Measurements from ENCODE around the gene MSRB3. TPM values are rescaled to one million over a fixed set of nuclear protein-coding genes. Genes with fewer than 3 reads are reported as not detected.

The MSRB3 gene
- total RNA-seq, 1 donor from 2014 or later, result 3.7 TPM

DNA sequence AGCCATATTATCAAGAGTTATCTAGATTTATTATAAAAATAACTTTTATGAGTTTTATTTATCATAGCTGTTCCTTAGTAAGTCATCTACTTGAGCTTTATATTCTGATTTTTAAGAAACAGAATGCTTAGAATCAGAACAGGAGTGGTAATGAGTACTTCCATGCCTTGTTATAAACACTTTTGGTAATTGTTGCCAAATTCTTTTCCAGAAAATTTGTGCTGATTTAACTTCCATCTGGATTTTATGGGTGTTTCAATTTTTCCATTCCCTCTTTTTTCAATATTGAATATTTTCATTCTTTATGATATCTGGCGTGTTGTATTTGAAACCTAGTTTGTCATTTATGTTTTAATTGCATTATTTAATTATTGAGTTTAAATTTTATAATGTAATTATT lies 131.2 kb downstream of the MSRB3 start:
- Histone ChIP-seq H3K27me3 (no peaks in the 10 kb centered on the region), H3K9ac (no peak overlapping the region), H2AFZ (replicated peaks) (no peak overlapping the region), H3K4me3 (no peak overlapping the region), H3K4me1 (no peaks in the 10 kb centered on the region), H3K36me3 (no peaks in the 10 kb centered on the region), H3K9me3 (ENCODE audit: low read depth) (no peaks in the 10 kb centered on the region), H3K4me2 (no peak overlapping the region), H3K79me2 (ENCODE audit: low read depth) (no peaks in the 10 kb centered on the region), H4K20me1 (ENCODE audit: low read depth) (no peaks in the 10 kb centered on the region), H3K27ac (no peak overlapping the region), H3F3A (ENCODE audit: low read depth) (no peaks in the 10 kb centered on the region)
- Mint-ChIP-seq H3K4me1 (no peaks in the 10 kb centered on the region), H3K36me3 (peaks cover 7% of the 10 kb centered on the region), H3K9me3 (peaks cover 5% of the 10 kb centered on the region), H3K27ac (no peak overlapping the region), H3K4me3 (no peak overlapping the region), H3K27me3 (ENCODE audit: insufficient read depth, low read depth) (no peaks in the 10 kb centered on the region)
- TF ChIP-seq EZH2 (IDR thresholded peaks at IDR 0.05) (no peak), EZH2phosphoT487 (IDR thresholded peaks at IDR 0.05) (no peak)
- TF ChIP-seq, protein P1, sequence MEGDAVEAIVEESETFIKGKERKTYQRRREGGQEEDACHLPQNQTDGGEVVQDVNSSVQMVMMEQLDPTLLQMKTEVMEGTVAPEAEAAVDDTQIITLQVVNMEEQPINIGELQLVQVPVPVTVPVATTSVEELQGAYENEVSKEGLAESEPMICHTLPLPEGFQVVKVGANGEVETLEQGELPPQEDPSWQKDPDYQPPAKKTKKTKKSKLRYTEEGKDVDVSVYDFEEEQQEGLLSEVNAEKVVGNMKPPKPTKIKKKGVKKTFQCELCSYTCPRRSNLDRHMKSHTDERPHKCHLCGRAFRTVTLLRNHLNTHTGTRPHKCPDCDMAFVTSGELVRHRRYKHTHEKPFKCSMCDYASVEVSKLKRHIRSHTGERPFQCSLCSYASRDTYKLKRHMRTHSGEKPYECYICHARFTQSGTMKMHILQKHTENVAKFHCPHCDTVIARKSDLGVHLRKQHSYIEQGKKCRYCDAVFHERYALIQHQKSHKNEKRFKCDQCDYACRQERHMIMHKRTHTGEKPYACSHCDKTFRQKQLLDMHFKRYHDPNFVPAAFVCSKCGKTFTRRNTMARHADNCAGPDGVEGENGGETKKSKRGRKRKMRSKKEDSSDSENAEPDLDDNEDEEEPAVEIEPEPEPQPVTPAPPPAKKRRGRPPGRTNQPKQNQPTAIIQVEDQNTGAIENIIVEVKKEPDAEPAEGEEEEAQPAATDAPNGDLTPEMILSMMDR (IDR thresholded peaks at IDR 0.05), result no peak
- DNase-seq (ENCODE audit: low spot score), result no peak

DNA sequence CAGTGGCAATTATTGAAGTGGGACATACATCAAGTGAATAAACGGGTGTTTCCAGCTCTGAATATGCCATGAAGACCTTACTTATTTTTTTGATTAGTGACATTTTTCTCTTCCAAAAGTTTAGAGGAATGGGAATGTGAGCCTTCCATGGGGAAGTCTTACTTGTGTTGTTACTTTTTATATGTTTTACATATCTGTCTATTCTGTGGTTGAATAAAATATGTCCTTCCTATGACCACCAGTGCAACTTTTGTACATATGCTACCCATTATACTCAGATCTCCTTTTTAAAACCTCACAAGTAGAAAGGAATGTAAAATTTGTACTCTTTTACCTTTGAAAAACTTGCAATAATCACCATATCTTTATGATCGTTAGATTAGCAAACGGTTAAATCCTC lies 132.7 kb downstream of the MSRB3 start:
- no peaks in the 10 kb centered on the region for H3K4me1 ChIP-seq
- H3K4me1 Mint-ChIP-seq, result no peaks in the 10 kb centered on the region
- H3K9ac ChIP-seq, result no peak overlapping the region
- no peaks in the 10 kb centered on the region for H3K79me2 ChIP-seq (ENCODE audit: low read depth)
- H3K36me3 ChIP-seq, result no peaks in the 10 kb centered on the region
- no peaks in the 10 kb centered on the region for H3K27me3 Mint-ChIP-seq (ENCODE audit: insufficient read depth, low read depth)
- TF ChIP-seq EZH2phosphoT487 (IDR thresholded peaks at IDR 0.05), result no peak
- TF ChIP-seq, protein P1 (IDR thresholded peaks at IDR 0.05), result no peak
- no peak for TF ChIP-seq EZH2 (IDR thresholded peaks at IDR 0.05)
- no peak for DNase-seq (ENCODE audit: low spot score)
- H2AFZ ChIP-seq (replicated peaks), result no peak overlapping the region
- H3K9me3 Mint-ChIP-seq, result peaks cover 5% of the 10 kb centered on the region
- H4K20me1 ChIP-seq (ENCODE audit: low read depth), result no peaks in the 10 kb centered on the region
- no peak overlapping the region for H3K27ac Mint-ChIP-seq
- no peak overlapping the region for H3K4me2 ChIP-seq
- H3K36me3 Mint-ChIP-seq, result peaks cover 4% of the 10 kb centered on the region
- no peaks in the 10 kb centered on the region for H3K9me3 ChIP-seq (ENCODE audit: low read depth)
- H3K27ac ChIP-seq, result no peak overlapping the region
- no peak overlapping the region for H3K4me3 ChIP-seq
- no peaks in the 10 kb centered on the region for H3K27me3 ChIP-seq
- no peaks in the 10 kb centered on the region for H3F3A ChIP-seq (ENCODE audit: low read depth)
- H3K4me3 Mint-ChIP-seq, result no peak overlapping the region

DNA sequence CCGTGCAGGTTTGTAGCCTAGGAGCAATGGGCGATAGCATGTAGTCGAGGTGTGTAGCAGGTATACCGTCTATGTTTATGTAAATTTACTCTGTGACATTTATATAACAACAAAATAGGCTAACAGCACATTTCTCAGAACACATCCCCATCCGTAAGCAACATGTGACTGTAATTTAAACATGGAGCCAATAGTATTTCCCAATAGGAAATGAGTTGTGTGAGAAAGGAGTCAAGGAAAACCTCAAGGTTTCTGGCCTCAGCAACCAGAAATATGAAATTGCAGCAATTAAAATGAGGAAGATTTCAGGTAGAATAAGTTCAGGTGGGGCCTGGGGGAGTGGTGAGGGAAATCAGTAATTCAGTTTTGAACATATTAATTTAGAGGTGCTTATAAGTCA lies 136.0 kb downstream of the MSRB3 start:
- Mint-ChIP-seq H3K9me3 (peaks cover 4% of the 10 kb centered on the region), H3K4me3 (no peak overlapping the region), H3K27ac (no peak overlapping the region), H3K4me1 (no peaks in the 10 kb centered on the region), H3K36me3 (peaks cover 2% of the 10 kb centered on the region), H3K27me3 (ENCODE audit: insufficient read depth, low read depth) (peaks cover under 1% of the 10 kb centered on the region)
- no peaks in the 10 kb centered on the region for H3K9me3 ChIP-seq (ENCODE audit: low read depth)
- H4K20me1 ChIP-seq (ENCODE audit: low read depth), result no peaks in the 10 kb centered on the region
- DNase-seq (ENCODE audit: low spot score), result no peak
- no peak overlapping the region for H2AFZ ChIP-seq (replicated peaks)
- no peak overlapping the region for H3K27ac ChIP-seq
- no peaks in the 10 kb centered on the region for H3K36me3 ChIP-seq
- no peak for TF ChIP-seq EZH2phosphoT487 (IDR thresholded peaks at IDR 0.05)
- TF ChIP-seq, protein P1 (IDR thresholded peaks at IDR 0.05), result no peak
- TF ChIP-seq EZH2 (IDR thresholded peaks at IDR 0.05), result no peak
- no peaks in the 10 kb centered on the region for H3F3A ChIP-seq (ENCODE audit: low read depth)
- H3K4me2 ChIP-seq, result no peak overlapping the region
- H3K79me2 ChIP-seq (ENCODE audit: low read depth), result no peaks in the 10 kb centered on the region
- H3K27me3 ChIP-seq, result no peaks in the 10 kb centered on the region
- H3K9ac ChIP-seq, result no peak overlapping the region
- H3K4me1 ChIP-seq, result no peaks in the 10 kb centered on the region
- no peak overlapping the region for H3K4me3 ChIP-seq
